ENCODE results near the gene NCKIPSD.

NCKIPSD gene

DNA sequence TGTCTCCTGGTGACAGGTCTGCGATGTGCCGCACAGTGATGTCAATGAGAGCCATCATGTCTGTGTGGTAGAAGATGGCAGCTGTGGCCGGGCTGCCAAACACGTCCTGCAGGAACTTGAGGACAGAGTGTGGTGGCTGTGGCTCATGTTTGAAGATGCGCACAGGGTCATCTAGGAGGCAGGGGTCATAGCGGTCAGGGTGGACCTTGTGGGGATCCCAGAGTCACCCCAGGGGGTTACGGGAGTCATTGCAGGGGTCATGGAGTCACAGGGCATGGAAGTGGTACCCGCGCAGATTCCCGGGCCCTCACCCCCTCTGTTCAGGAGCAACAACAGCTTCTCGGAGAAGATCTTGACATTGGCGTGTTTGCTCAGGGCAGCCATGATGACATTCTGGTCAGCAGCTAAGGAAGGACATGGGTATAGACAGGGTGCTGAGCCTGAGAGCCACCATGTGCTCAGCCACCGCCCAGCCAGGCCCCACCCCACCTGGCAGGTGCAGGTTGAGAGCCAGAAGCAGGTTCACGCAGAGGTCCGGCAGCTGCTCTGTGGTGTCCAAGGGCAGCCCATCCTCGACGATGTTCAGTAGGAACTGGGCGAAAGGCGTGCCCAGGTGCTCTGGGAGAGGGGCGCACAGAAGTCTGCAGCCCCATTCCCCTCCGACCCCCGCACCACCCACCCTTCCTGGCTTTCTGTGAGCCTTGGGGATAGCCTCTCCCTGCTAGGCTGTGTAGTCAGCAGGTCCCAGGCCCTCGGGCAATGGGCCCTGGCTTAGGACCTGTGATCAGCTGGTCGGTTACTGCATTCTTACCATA is 6.9 kb downstream of the NCKIPSD start:
- Histone ChIP-seq H3K36me3 (ENCODE audit: control insufficient read depth, insufficient read depth, low read length) (peaks cover 26% of the 10 kb centered on the region), H3K27me3 (replicated peaks; ENCODE audit: control insufficient read depth, insufficient read depth, low read length) (no peaks in the 10 kb centered on the region), H3K4me3 (replicated peaks; ENCODE audit: low read depth, low read length) (no peak overlapping the region)
- TF ChIP-seq, protein P1, sequence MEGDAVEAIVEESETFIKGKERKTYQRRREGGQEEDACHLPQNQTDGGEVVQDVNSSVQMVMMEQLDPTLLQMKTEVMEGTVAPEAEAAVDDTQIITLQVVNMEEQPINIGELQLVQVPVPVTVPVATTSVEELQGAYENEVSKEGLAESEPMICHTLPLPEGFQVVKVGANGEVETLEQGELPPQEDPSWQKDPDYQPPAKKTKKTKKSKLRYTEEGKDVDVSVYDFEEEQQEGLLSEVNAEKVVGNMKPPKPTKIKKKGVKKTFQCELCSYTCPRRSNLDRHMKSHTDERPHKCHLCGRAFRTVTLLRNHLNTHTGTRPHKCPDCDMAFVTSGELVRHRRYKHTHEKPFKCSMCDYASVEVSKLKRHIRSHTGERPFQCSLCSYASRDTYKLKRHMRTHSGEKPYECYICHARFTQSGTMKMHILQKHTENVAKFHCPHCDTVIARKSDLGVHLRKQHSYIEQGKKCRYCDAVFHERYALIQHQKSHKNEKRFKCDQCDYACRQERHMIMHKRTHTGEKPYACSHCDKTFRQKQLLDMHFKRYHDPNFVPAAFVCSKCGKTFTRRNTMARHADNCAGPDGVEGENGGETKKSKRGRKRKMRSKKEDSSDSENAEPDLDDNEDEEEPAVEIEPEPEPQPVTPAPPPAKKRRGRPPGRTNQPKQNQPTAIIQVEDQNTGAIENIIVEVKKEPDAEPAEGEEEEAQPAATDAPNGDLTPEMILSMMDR (IDR thresholded peaks at IDR 0.05; ENCODE audit: insufficient read depth, low read length, poor library complexity, severe bottlenecking) = no peak
- DNase-seq (ENCODE audit: extremely low read depth, insufficient read length) = no peak

DNA sequence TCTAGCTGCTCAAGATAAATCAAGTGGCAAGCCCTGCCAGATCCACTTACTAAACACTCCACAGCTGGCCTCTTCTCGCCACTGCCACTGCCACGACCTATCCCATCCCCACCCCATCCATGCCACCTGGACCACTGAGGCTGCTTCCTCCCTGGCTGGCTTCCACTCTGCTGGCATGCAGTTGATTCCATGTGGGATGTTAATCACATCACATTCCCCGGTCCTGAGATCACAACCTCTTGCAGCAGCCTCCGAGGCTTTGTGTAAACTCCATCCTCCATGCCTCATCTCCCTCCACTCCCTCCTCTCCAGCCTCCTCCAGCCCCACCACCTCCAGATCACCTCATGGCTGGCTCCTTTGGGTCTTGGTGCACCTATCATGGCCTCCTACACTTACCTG is 7.7 kb downstream of the NCKIPSD start:
- TF ChIP-seq, protein P1 (IDR thresholded peaks at IDR 0.05; ENCODE audit: insufficient read depth, low read length, poor library complexity, severe bottlenecking) = no peak
- DNase-seq (ENCODE audit: extremely low read depth, insufficient read length) = no peak
- Histone ChIP-seq H3K27me3 (replicated peaks; ENCODE audit: control insufficient read depth, insufficient read depth, low read length) (no peaks in the 10 kb centered on the region), H3K36me3 (ENCODE audit: control insufficient read depth, insufficient read depth, low read length) (peaks cover 26% of the 10 kb centered on the region), H3K4me3 (replicated peaks; ENCODE audit: low read depth, low read length) (no peak overlapping the region)

DNA sequence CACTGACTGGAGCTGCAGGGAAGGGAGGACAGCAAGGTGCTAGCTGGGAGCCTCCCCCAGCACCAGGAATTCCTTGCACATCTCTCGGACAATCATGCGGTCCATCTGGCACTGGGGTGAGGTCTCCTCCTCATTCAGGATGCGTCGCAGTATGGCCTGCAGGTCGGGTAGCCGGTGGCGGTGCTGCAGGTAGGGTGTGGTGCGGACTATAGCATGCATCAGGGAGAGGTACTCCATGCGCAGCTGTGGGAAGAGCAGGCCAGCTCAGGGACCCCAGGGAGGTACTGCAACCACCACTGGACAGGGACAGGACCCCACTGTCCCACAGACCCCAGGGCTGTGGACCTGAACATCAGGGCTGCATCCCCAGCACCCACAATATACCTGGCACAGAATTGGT is 11.2 kb downstream of the NCKIPSD start:
- TF ChIP-seq, protein P1 (IDR thresholded peaks at IDR 0.05; ENCODE audit: insufficient read depth, low read length, poor library complexity, severe bottlenecking) = no peak
- Histone ChIP-seq H3K27me3 (replicated peaks; ENCODE audit: control insufficient read depth, insufficient read depth, low read length) (no peaks in the 10 kb centered on the region), H3K36me3 (ENCODE audit: control insufficient read depth, insufficient read depth, low read length) (peaks cover 15% of the 10 kb centered on the region), H3K4me3 (replicated peaks; ENCODE audit: low read depth, low read length) (no peak overlapping the region)
- no peak for DNase-seq (ENCODE audit: extremely low read depth, insufficient read length)

DNA sequence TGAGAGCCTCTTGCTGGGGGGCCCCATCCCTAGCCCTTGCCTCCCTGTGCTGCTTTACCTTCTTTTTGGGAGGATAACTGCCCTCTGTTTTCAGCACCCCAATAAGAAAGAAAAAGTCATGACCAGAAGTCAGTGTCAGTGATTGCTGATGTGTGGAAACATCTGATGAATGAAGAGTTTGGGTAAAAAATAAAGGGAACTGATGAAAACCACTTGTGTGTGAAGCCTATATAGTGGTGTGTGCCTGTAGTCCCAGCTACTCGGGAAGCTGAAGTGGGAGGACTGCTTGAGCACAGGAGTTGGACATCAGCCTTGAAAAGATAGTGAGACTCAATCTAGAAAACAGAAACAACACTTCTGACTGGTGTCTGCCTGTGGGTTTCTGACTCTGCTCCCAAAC is 13.2 kb downstream of the NCKIPSD start:
- Histone ChIP-seq H3K27me3 (replicated peaks; ENCODE audit: control insufficient read depth, insufficient read depth, low read length) (no peaks in the 10 kb centered on the region), H3K4me3 (replicated peaks; ENCODE audit: low read depth, low read length) (no peak overlapping the region), H3K36me3 (ENCODE audit: control insufficient read depth, insufficient read depth, low read length) (peaks cover 10% of the 10 kb centered on the region)
- TF ChIP-seq, protein P1 (IDR thresholded peaks at IDR 0.05; ENCODE audit: insufficient read depth, low read length, poor library complexity, severe bottlenecking) = no peak
- DNase-seq (ENCODE audit: extremely low read depth, insufficient read length) = no peak

DNA sequence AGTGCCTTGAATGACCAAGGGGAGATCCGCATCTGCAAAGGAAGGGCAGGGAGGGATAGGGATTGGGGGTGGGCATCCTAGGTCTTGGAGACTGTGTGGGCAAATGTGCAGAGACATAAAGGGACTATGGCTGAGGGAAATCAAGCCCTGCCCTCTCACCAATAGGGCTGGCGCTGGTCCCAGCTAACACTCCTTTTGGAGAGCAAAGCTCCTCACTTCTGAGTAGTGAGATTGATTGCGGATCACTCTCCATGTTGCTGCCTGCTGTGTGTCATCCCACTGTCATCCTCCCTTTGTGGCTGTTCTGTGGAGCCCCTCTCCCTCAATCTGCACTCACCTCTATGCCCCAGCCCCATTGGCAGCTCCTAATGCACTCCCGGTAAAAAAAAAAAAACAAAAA is 20.8 kb downstream of the NCKIPSD start:
- Histone ChIP-seq H3K27me3 (replicated peaks; ENCODE audit: control insufficient read depth, insufficient read depth, low read length) (no peaks in the 10 kb centered on the region), H3K4me3 (replicated peaks; ENCODE audit: low read depth, low read length) (no peak overlapping the region), H3K36me3 (ENCODE audit: control insufficient read depth, insufficient read depth, low read length) (no peaks in the 10 kb centered on the region)
- DNase-seq (ENCODE audit: extremely low read depth, insufficient read length) = no peak
- TF ChIP-seq, protein P1 (IDR thresholded peaks at IDR 0.05; ENCODE audit: insufficient read depth, low read length, poor library complexity, severe bottlenecking) = no peak

DNA sequence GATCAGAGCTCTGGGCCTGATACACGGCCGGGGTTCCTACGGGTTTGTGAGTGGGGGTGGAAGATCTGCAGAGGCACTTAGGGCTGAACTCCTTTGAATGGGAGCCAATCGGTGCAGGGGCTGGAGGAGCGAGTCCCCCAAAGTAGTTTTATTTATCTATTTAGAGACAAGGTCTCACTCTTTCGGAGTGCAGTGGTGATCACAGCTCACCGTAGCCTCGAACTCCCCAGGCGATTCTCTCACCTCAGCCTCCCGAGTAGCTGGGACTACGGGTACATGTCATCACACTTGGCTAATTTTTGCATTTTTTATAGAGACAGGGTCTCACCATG is 21.4 kb downstream of the NCKIPSD start:
- H3K36me3 ChIP-seq (ENCODE audit: control insufficient read depth, insufficient read depth, low read length) = no peaks in the 10 kb centered on the region
- TF ChIP-seq, protein P1 (IDR thresholded peaks at IDR 0.05; ENCODE audit: insufficient read depth, low read length, poor library complexity, severe bottlenecking) = no peak
- no peak overlapping the region for H3K4me3 ChIP-seq (replicated peaks; ENCODE audit: low read depth, low read length)
- DNase-seq (ENCODE audit: extremely low read depth, insufficient read length) = no peak
- no peaks in the 10 kb centered on the region for H3K27me3 ChIP-seq (replicated peaks; ENCODE audit: control insufficient read depth, insufficient read depth, low read length)
